Endothelial cell of umbilical vein (primary cell): Measurements from ENCODE around the gene HDGFL2.

ENCODE experiments used
- CTCF ChIP-seq, 2 donors: IDR thresholded peaks; 1 replicate in 1 of 2; 2 replicates in 1 of 2; pipeline ENCODE4 v1.5.1; 2011; ENCODE audit warnings: low read length in 2 of 2, mild to moderate bottlenecking in 2 of 2, moderate library complexity in 2 of 2, control low read depth in 1 of 2, inconsistent platforms in 1 of 2, low read depth in 1 of 2; ENCODE audit not compliant: insufficient read depth in 1 of 2; ENCODE audit errors: extremely low read depth in 1 of 2
- EZH2 ChIP-seq: IDR thresholded peaks from 2 replicates; pipeline ENCODE4 v1.6.1; 2012; ENCODE audit warnings: borderline replicate concordance, low read depth, mild to moderate bottlenecking, moderate library complexity, low read length, inconsistent platforms; ENCODE audit not compliant: severe bottlenecking
- FOS ChIP-seq: IDR thresholded peaks from 2 replicates; pipeline ENCODE4 v1.6.1; 2011; ENCODE audit warnings: mild to moderate bottlenecking, low read length, moderate library complexity, borderline replicate concordance; ENCODE audit not compliant: insufficient read depth
- GATA2 ChIP-seq: IDR thresholded peaks from 2 replicates; pipeline ENCODE4 v1.7.0; 2011; ENCODE audit warnings: low read depth, mild to moderate bottlenecking, moderate library complexity, mixed read lengths, low read length; ENCODE audit not compliant: insufficient read length, insufficient read depth
- MYC ChIP-seq: IDR thresholded peaks from one replicate; pipeline ENCODE4 v1.6.1; 2011; ENCODE audit warnings: mild to moderate bottlenecking, low read depth, low read length
- POLR2A ChIP-seq: IDR thresholded peaks from 2 replicates; pipeline ENCODE4 v1.6.1; 2012; ENCODE audit warnings: low read depth, mild to moderate bottlenecking, control low read depth, low read length
- POLR2AphosphoS5 ChIP-seq: IDR thresholded peaks from 2 replicates; pipeline ENCODE4 v1.6.1; 2012; ENCODE audit warnings: low read depth, mild to moderate bottlenecking, control low read depth, low read length, moderate library complexity; ENCODE audit not compliant: insufficient read depth
- TF ChIP-seq, protein P1 (sequence below): IDR thresholded peaks from 2 replicates; pipeline ENCODE4 v1.6.1; 2011; ENCODE audit not compliant: insufficient read depth, insufficient read length

GRCh38 chr19:4442819-4443146, 29.3 kb upstream of the HDGFL2 start:
- TF ChIP-seq POLR2A (no peak), CTCF (IDR thresholded peaks at IDR 0.05; ENCODE audit: extremely low read depth in 1 of 2, insufficient read depth in 1 of 2, low read depth in 1 of 2, low read length in 2 of 2) (no peak), EZH2 (no peak), POLR2AphosphoS5 (no peak), FOS (no peak), GATA2 (no peak), MYC (no peak)
- TF ChIP-seq, protein P1, sequence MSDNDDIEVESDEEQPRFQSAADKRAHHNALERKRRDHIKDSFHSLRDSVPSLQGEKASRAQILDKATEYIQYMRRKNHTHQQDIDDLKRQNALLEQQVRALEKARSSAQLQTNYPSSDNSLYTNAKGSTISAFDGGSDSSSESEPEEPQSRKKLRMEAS = no peak
